NK-92 (cell line): Measurements from ENCODE around the gene PTPRR.

Source experiments
- DNase-seq: peaks from one replicate; lab custom pipeline; 2025; ENCODE audit not compliant: unreplicated experiment; lab: John Stamatoyannopoulos, UW

PTPRR gene

GRCh38 chr12:70806043-70806442 lies 114.5 kb downstream of the PTPRR start:
- DNase-seq, result no peak

GRCh38 chr12:70798016-70798783 lies 122.3 kb downstream of the PTPRR start:
- no peak for DNase-seq

- DNase-seq, result no peak
Measured at GRCh38 chr12:70796989-70797388, 123.5 kb downstream of the PTPRR start.

GRCh38 chr12:70795608-70796007 lies 124.9 kb downstream of the PTPRR start:
- no peak for DNase-seq

GRCh38 chr12:70794131-70794530 lies 126.4 kb downstream of the PTPRR start:
- no peak for DNase-seq

- no peak for DNase-seq
Measured at GRCh38 chr12:70788774-70789173, 131.8 kb downstream of the PTPRR start.

- DNase-seq, result no peak
Measured at GRCh38 chr12:70787612-70788011, 132.9 kb downstream of the PTPRR start.

- DNase-seq, result no peak
Measured at GRCh38 chr12:70785896-70786295, 134.6 kb downstream of the PTPRR start.

- no peak for DNase-seq
Measured at GRCh38 chr12:70784042-70784668, 136.4 kb downstream of the PTPRR start.

GRCh38 chr12:70783455-70783854 lies 137.1 kb downstream of the PTPRR start:
- DNase-seq, result no peak

GRCh38 chr12:70779250-70779649 lies 141.3 kb downstream of the PTPRR start:
- DNase-seq, result no peak

GRCh38 chr12:70774055-70774454 lies 146.5 kb downstream of the PTPRR start:
- DNase-seq, result no peak

GRCh38 chr12:70772836-70773235 lies 147.7 kb downstream of the PTPRR start:
- DNase-seq, result no peak

- DNase-seq, result no peak
Measured at GRCh38 chr12:70771581-70771980, 149.0 kb downstream of the PTPRR start.

GRCh38 chr12:70763666-70764065 lies 156.9 kb downstream of the PTPRR start:
- DNase-seq, result no peak

GRCh38 chr12:70762000-70762399 lies 158.5 kb downstream of the PTPRR start:
- no peak for DNase-seq

- no peak for DNase-seq
Measured at GRCh38 chr12:70759161-70759918, 161.2 kb downstream of the PTPRR start.

- no peak for DNase-seq
Measured at GRCh38 chr12:70758494-70758845, 162.1 kb downstream of the PTPRR start.

- DNase-seq, result no peak
Measured at GRCh38 chr12:70757830-70758493, 162.6 kb downstream of the PTPRR start.

- no peak for DNase-seq
Measured at GRCh38 chr12:70756791-70757190, 163.7 kb downstream of the PTPRR start.

- DNase-seq, result no peak
Measured at GRCh38 chr12:70756118-70756517, 164.4 kb downstream of the PTPRR start.
